Activated CD8-positive, alpha-beta T cell treated with anti-CD3 and anti-CD28 coated beads for 36 hours (primary cell): ENCODE results near the gene TTC39C. TPM values are rescaled to one million over a fixed set of nuclear protein-coding genes. Genes with fewer than 3 reads are reported as not detected.

Experiments used
- ATAC-seq: fragments of 200-7000 bp; cut with Tn5 transposase; one replicate; pipeline ENCODE4 v1.10.0; 2021; ENCODE audit warnings: mild to moderate bottlenecking, moderate library complexity
- CTCF ChIA-PET: fragments of 350-600 bp; sonication (Branson Sonifier 250); formaldehyde crosslinking; loops from one replicate; lab custom pipeline; 2021; ENCODE audit warnings: antibody characterized with exemption; lab: Charles Lee
- POLR2A ChIA-PET: fragments of 350-600 bp; sonication (Branson Sonifier 250); formaldehyde crosslinking; loops from one replicate; lab custom pipeline; 2021; ENCODE audit warnings: antibody characterized with exemption; lab: Charles Lee
- DNase-seq: peaks from one replicate; pipeline ENCODE4 v3.0.0-alpha.2; 2020
- H3K27ac Mint-ChIP-seq: one replicate; pipeline ENCODE4 v1.8.0; 2021; ENCODE audit warnings: mild to moderate bottlenecking, mixed read lengths
- H3K27me3 Mint-ChIP-seq: one replicate; pipeline ENCODE4 v1.8.0; 2021; ENCODE audit warnings: mixed read lengths
- H3K36me3 Mint-ChIP-seq: one replicate; pipeline ENCODE4 v1.8.0; 2021; ENCODE audit warnings: low read depth, mixed read lengths
- H3K4me1 Mint-ChIP-seq: one replicate; pipeline ENCODE4 v1.8.0; 2021; ENCODE audit warnings: low read depth, mixed read lengths
- H3K4me3 Mint-ChIP-seq: one replicate; pipeline ENCODE4 v1.8.0; 2021; ENCODE audit warnings: mild to moderate bottlenecking, moderate library complexity, mixed read lengths
- H3K9me3 Mint-ChIP-seq: one replicate; pipeline ENCODE4 v1.8.0; 2021; ENCODE audit warnings: mixed read lengths
- CTCF ChIP-seq: fragments of 200-600 bp; IDR thresholded peaks from one replicate; pipeline ENCODE4 v1.8.0; 2022; ENCODE audit warnings: antibody characterized with exemption, mild to moderate bottlenecking
- intact Hi-C: fragments of 100-400 bp; cut with micrococcal nuclease; formaldehyde crosslinking; loops from one replicate; pipeline ENCODE4 v1.10.0; 2022
- total RNA-seq, 2 experiments: library from RNA; stranded (reverse); gene quantifications; one replicate each; pipeline ENCODE4 v1.2.3, GENCODE V29; 2021

Gene TTC39C
- total RNA-seq, 2 experiments from 2014 or later = 37.9 to 43.0 TPM

DNA sequence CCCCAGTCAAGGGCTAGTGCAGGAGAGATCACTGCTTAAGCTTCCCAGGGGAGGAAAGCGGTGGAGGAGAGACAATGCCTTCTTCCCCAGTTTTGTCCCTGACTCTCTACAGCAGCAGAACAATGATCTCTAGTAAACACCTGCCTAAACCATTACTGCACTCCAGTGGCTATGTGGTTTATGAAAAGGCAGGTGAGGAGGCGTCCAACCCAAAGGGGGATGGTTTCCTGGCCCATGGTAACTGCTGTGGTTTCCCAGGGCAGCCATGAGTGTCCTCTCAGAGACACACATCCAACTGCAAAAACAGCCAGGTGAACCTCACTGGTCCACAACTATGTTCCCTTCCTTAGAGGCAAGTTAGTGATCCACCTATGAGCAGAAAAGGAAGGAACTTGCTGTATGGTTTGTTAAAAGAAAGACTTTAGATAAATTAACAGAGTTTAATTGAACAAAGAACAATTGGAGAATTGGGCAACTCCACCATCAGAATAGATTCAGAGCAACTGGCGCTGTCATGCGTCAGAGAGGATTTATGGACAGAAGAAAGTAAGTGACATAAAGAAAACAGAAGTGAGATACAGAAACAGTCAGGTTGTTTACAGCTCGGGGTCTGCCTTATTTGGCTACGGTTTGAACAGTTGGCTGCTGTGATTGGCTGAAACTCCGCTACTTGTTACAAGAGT, 4.8 kb upstream of the TTC39C start:
- H3K4me1 Mint-ChIP-seq = peaks cover 67% of the 10 kb centered on the region
- H3K27ac Mint-ChIP-seq = peak overlapping the region; percentile 70
- H3K4me3 Mint-ChIP-seq = no peak overlapping the region
- no peak for TF ChIP-seq CTCF
- no peaks in the 10 kb centered on the region for H3K27me3 Mint-ChIP-seq
- DNase-seq = peak; percentile 68
- ChIA-PET POLR2A (interaction anchor here (0.9 kb wide), 1 partner anchor 8 kb away, joined by 3 read pairs; no protein-coding TSS in a partner anchor), CTCF (interaction anchor here (1.1 to 1.4 kb wide), 5 partner anchors 9 to 110 kb away, joined by 3 to 8 read pairs (median 4); no protein-coding TSS in a partner anchor)
- no peaks in the 10 kb centered on the region for H3K9me3 Mint-ChIP-seq
- intact Hi-C loops = no loop called here
- ATAC-seq = peak; percentile 15
- H3K36me3 Mint-ChIP-seq = no peaks in the 10 kb centered on the region

DNA sequence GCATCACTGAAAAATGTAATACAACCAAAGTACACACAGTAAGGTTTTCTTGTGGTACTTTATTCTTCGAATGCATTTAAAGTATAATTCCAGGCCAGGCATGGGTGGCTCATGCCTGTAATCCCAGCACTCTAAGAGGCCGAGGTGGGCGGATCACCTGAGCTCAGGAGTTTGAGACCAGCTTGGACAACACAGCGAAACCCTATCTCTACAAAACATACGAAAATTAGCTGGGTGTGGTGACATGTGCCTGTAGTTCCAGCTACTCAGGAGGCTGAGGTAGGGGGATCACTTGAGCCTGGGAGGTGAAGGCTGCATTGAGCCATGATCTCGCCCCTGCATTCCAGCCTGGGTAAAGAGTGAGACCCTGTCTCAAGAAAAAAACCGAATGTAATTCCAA, 3.9 kb upstream of the TTC39C start:
- peak overlapping the region; percentile 94 for H3K27ac Mint-ChIP-seq
- no peaks in the 10 kb centered on the region for H3K27me3 Mint-ChIP-seq
- intact Hi-C loops = no loop called here
- H3K36me3 Mint-ChIP-seq = peaks cover 3% of the 10 kb centered on the region
- H3K4me3 Mint-ChIP-seq = no peak overlapping the region
- DNase-seq (no peak), ATAC-seq (no peak)
- no peak for TF ChIP-seq CTCF
- peaks cover 63% of the 10 kb centered on the region for H3K4me1 Mint-ChIP-seq
- ChIA-PET CTCF (interaction anchor here (1.0 to 1.4 kb wide), 5 partner anchors 10 to 109 kb away, joined by 3 to 8 read pairs (median 3); no protein-coding TSS in a partner anchor), POLR2A (interaction anchor here (1.2 to 1.5 kb wide), 3 partner anchors 10 to 172 kb away, joined by 3 to 6 read pairs (median 3); no protein-coding TSS in a partner anchor)
- no peaks in the 10 kb centered on the region for H3K9me3 Mint-ChIP-seq

DNA sequence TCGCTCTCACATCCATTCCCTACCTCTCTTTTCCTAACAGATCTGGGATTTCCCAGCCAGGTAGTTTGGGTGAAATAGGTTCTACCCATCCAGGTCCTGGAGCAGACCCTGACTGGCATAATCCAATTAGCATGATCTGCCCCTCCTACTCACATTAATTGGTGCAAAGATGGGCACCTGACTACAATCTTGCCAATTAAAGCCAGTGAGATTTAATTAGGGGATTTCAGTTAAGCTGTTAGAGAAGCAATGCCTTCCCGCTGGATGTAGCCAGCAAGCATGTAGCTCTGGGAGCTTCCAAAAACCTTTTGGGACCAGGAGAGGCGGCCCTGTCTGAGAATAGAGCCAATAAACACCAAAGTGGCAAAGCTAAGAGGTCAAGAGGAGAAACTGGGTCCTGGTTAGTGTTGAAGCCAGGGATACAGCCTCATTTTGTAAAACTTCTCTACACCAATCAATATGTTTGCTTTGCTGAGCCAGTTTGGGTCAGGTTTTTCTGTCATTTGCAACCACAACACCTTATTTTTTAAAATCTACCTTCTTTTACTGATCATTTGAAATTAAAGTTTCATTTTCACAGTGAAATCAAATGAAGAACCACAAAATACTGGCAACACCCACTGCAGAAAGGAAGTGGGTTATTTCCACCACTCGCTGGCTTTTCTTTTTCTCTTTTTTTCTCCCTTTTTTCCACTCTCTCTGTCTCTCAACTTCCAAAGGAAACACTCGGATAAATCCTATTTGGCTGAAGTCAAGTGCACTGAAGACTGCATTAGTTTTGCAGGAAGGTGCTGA, 3.2 kb upstream of the TTC39C start:
- TF ChIP-seq CTCF = no peak
- peak overlapping the region; percentile 94 for H3K27ac Mint-ChIP-seq
- H3K27me3 Mint-ChIP-seq = no peaks in the 10 kb centered on the region
- no peaks in the 10 kb centered on the region for H3K9me3 Mint-ChIP-seq
- H3K36me3 Mint-ChIP-seq = peaks cover 5% of the 10 kb centered on the region
- peak overlapping the region; percentile 55 for H3K4me3 Mint-ChIP-seq
- intact Hi-C loops = no loop called here
- CTCF ChIA-PET = interaction anchor here (1.0 to 1.4 kb wide), 2 partner anchors 14 to 108 kb away, joined by 3 to 4 read pairs; no protein-coding TSS in a partner anchor
- ATAC-seq = no peak
- H3K4me1 Mint-ChIP-seq = peaks cover 64% of the 10 kb centered on the region
- DNase-seq = peak; percentile 47
- POLR2A ChIA-PET = interaction anchor here (1.2 to 1.5 kb wide), 3 partner anchors 9 to 173 kb away, joined by 3 to 6 read pairs (median 3); no protein-coding TSS in a partner anchor

- DNase-seq (no peak), ATAC-seq (no peak)
- no peak for TF ChIP-seq CTCF
- ChIA-PET POLR2A (interaction anchor here (0.8 to 1.5 kb wide), 4 partner anchors 14 to 53 kb away, joined by 3 to 4 read pairs (median 3); no protein-coding TSS in a partner anchor), CTCF (interaction anchor here (1.0 to 1.7 kb wide), 2 partner anchors 67 to 102 kb away, joined by 3 to 5 read pairs; no protein-coding TSS in a partner anchor)
- Mint-ChIP-seq H3K36me3 (peaks cover 13% of the 10 kb centered on the region), H3K27me3 (no peaks in the 10 kb centered on the region), H3K4me3 (peak overlapping the region; percentile 55), H3K4me1 (peaks cover 72% of the 10 kb centered on the region), H3K27ac (peak overlapping the region; percentile 94), H3K9me3 (no peaks in the 10 kb centered on the region)
- intact Hi-C loops = no loop called here
These were observed 1.5 kb upstream of the TTC39C start for GRCh38 chr18:24013051-24013450.
